Dedifferentiated amniotic fluid mesenchymal stem cell (primary cell): Measurements from ENCODE around the gene ATP1B3.
"Not testable (repeated sequence)": the region's sequence is repeated elsewhere in the genome, so short reads cannot be mapped to it uniquely, and the experiment has no call there.

Source experiments
- DNase-seq: peaks from one replicate; pipeline ENCODE4 v3.0.0-alpha.2; 2016; ENCODE audit errors: extremely low spot score

The ATP1B3 gene

GRCh38 chr3:141876381-141876890, at the start of gene ATP1B3:
Gene ATP1B3 (plus strand): TSS chr3:141876643. CDS start chr3:141876802, 159 bp downstream.
- DNase-seq: peak; percentile 68

- DNase-seq: no peak
These were observed 48.0 kb upstream of the ATP1B3 start for GRCh38 chr3:141828487-141828886.

DNA sequence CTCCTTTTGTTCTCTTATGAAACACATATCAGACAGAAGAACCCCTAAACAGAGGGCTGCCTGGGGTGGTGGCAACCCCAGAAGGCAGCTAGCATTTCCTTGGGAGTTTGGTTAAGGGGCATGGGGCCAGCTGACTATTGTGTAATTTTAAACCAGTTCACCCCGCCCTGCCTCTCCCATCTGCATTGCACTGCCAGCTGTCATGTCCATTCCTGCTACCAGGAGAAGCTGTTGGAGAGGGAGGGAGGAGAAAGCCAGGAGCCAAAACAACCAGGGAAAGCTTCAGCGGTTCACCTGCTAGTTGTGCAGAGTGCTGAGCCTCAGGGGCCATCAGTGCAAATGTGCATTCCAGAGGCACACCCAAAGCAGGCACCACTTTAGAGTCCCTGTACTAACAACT, 47.6 kb upstream of the ATP1B3 start:
- peak; percentile 46 for DNase-seq

- no peak for DNase-seq
These were observed 45.9 kb upstream of the ATP1B3 start for GRCh38 chr3:141830508-141830907.

DNA sequence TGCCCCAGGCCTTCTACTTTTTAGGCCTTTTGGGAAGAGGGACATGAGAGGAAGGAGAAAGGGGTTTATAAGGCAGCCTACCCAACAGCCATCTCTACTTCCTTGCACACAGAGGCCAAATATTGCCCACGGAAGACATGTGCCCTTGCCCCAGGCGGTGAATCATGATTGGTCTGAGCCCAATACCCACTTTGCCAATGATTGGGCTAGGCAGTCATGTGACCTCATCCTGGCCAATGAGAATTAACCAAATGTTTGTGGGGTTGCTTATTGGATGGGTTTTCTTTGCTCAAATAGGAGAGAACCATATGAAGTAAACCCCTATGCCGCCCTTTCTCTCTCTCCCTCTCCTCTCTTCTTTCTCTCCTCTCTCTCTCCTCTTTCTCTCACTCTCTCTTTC, 42.2 kb upstream of the ATP1B3 start:
- DNase-seq: no peak

DNA sequence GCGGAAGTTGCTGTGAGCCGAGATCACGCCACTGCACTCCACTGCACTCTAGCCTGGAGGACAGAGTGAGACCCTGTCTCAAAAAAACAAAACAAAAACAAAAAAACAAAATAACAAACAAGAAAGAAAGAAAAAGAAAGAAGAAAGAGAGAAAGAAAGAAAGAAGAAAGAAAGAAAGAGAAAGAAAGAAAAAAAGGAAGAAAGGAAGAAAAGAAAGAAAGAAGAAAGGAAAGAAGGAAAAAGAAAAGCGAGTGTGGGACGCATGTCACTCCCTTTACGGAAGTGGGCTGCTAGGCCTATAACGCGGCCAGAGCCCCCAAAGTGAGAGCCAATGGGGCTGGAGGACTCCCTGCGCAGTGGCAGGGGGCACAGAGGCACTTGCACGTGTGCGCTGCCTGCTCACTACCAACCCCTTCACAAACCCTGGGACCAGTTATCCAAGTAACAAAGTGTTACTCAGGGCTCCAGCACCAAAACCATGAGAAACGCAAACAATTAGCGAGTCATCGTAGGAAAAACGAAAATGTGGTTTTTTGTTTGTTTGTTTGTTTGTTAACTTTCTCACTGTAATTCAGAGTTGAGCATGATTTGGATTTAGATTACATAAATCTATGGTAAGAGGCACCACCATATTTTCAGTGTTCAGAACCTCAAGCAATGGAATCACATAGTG, 40.8 kb upstream of the ATP1B3 start:
- no peak for DNase-seq

- no peak for DNase-seq
These were observed 37.1 kb upstream of the ATP1B3 start for GRCh38 chr3:141839389-141839788.

- no peak for DNase-seq
These were observed 35.5 kb upstream of the ATP1B3 start for GRCh38 chr3:141840737-141841544.

GRCh38 chr3:141844108-141844507, 32.3 kb upstream of the ATP1B3 start:
- DNase-seq: no peak

DNA sequence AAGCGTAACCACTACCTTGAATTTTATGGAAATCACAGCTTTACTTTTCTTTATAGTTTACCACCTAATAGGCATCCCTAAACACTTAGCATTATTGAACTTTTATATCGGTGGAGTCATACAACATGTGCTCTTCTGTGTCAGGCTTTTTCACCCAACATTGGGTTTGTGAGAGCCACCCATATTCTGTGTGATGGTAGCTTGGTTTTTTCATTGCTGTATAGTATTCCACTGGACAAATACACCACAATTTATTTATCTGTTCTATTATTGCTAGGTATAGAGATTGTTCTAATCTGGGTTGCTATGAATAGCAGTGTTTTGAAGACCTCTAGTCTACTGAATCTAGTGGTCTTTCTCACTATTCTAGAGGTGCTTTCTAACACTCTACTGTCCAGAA, 31.6 kb upstream of the ATP1B3 start:
- DNase-seq: no peak

GRCh38 chr3:141845407-141846049, 30.9 kb upstream of the ATP1B3 start:
- DNase-seq: no peak

DNA sequence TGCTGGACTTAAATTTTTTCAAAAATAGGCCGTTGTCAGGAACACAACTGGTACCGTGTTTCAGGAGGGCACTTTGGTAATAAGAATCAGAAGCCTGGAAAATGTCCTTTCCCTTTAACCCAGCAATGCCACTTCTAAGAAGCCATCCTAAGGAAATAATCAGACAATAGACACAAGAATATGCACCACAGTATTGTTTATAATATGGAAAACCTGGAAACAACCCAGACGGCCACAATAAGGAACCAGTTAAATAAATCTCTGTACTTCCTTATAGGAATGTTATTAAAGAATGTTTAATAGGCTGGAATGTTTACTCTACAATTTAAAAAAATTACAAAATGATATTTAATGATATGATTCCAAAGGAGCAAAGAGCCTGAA, 30.4 kb upstream of the ATP1B3 start:
- no peak for DNase-seq

DNA sequence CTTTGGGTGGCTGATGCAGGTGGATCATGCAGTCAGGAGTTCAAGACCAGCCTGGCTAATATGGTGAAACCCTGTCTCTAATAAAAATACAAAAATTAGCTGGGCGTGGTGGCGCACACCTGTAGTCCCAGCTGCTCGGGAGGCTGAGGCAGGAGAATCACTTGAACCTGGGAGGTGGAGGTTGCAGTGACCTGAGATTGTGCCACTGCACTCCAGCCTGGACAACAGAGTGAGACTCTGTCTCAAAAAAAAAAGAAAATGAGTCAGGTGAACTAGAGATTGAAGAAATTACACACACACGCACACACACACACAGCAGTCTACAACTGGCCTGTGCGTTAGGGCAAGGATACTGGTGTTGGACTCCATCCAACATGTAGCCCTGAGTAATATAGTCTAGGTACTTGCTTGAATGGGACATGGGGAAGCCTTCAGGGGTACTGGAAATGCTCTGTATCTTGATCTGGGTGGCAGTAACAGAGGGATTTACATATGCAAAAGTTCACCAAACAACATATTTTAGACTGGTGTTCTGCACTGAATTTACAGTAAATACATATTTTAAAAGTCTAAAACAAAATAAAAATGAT, 28.2 kb upstream of the ATP1B3 start:
- DNase-seq: not testable (repeated sequence)

DNA sequence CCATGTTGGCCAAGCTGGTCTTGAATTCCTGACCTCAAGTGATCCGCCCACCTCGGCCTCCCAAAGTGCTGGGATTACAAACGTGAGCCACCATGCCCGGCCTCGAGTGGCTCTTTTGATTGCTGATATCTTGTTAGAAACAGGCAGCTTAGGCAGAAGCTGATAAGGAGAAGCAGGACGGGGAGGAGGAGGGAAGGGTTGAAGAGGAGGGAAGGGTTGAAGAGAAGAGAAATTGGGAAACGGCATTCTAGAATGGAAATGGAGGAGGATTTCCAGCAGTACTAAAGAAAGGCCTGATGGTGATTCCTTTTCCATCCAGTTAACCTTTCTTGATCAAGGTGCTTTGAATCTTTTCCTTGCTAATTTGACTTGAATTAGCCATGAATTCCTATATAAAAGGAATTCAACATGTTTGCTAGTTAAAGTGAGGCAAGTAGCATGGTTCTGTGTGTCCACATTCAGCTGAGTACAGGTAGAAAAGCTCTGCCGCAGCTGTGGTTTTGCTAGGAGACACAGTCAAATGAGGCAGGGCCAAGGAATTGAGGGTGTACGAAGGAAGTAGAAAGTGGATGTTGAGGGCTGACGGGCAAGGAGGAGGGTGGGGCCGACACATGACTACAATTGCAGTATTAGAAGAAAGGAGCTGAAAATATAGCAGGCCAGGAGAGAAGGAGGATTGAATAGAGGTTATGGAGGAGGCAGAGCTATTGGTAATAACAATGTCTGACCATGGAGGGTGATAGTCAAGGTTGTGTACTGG, 27.2 kb upstream of the ATP1B3 start:
- no peak for DNase-seq

DNA sequence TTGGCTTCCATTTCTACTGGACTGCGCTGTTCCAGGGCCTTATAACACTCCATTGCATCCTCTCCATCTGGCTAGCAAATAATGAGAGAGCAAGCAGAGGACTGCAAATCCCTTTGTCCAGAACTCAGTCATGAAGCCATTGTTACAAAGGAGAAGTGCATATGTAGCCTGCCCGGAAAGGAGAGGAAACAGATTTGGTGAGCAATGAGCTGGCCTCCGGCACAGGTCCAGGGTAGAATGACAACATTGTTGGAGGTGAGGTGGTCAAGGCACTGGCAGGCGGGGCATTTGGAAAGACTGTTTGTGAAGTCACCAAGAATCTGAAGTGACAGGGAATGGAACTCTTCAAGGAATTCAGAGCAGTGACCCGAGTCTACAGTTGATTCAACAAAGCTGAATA, 25.0 kb upstream of the ATP1B3 start:
- no peak for DNase-seq

- no peak for DNase-seq
These were observed 23.3 kb upstream of the ATP1B3 start for GRCh38 chr3:141853081-141853601.

DNA sequence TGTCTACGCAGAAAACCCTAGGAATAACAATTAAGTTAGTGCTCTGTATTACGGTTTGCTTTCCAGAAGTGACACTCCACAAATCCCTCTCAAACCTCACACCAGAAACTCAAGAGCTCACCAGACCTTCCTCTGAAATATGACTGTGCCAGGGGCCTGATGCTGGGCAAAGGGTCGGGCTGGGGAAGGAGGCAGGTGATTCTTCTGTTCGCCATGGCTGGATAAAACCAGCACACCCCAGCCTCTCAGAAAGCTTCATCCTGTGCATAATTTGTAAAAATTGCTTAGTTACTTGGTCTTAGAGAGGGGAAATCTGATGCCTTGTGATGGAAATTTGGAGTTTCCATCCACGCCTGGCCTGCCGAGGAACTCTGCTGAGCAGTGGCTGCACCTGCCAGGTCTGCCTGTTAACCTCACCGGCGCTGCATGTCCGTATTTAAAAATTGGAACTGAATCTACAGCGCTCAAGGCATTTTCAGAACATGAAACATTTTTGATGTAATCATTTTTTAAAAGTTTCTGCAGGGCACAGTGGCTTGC, 22.7 kb upstream of the ATP1B3 start:
- no peak for DNase-seq

- no peak for DNase-seq
These were observed 21.8 kb upstream of the ATP1B3 start for GRCh38 chr3:141854599-141854998.

- DNase-seq: no peak
These were observed 18.1 kb upstream of the ATP1B3 start for GRCh38 chr3:141858312-141858711.

- DNase-seq: no peak
These were observed 16.8 kb upstream of the ATP1B3 start for GRCh38 chr3:141859651-141860050.

- DNase-seq: no peak
These were observed 16.3 kb upstream of the ATP1B3 start for GRCh38 chr3:141860086-141860669.
